WI38 (cell line): ENCODE data around the gene FPGS.

Experiments
- H3K4me3 ChIP-seq: 2 replicates; pipeline ENCODE4 v1.5.1; 2011; ENCODE audit warnings: low read depth, mild to moderate bottlenecking, control low read depth, low read length
- TF ChIP-seq, protein P1 (sequence below): IDR thresholded peaks from 2 replicates; pipeline ENCODE4 v1.5.1; 2012; ENCODE audit warnings: low read depth, mild to moderate bottlenecking, control low read depth, low read length

Gene FPGS

DNA sequence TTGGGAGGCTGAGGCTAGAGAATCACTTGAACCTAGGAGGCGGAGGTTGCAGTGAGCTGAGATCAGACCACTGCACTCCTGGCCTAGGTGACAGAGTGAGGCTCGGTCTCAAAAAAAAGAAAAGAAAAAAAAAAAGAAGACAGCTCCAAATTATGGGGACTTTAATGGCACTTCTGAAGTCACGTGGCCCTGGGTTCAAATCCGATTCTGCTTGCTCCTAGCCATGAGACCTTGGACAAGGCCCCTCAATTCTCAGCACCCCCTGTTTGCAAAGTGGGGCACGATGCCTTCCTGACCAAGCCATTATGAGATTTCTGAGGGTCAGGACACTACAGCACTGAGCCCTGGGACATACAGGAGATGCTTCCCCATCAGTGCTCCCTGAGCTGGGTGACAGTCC lies 52.8 kb downstream of the FPGS start:
- TF ChIP-seq, protein P1, sequence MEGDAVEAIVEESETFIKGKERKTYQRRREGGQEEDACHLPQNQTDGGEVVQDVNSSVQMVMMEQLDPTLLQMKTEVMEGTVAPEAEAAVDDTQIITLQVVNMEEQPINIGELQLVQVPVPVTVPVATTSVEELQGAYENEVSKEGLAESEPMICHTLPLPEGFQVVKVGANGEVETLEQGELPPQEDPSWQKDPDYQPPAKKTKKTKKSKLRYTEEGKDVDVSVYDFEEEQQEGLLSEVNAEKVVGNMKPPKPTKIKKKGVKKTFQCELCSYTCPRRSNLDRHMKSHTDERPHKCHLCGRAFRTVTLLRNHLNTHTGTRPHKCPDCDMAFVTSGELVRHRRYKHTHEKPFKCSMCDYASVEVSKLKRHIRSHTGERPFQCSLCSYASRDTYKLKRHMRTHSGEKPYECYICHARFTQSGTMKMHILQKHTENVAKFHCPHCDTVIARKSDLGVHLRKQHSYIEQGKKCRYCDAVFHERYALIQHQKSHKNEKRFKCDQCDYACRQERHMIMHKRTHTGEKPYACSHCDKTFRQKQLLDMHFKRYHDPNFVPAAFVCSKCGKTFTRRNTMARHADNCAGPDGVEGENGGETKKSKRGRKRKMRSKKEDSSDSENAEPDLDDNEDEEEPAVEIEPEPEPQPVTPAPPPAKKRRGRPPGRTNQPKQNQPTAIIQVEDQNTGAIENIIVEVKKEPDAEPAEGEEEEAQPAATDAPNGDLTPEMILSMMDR = no peak

DNA sequence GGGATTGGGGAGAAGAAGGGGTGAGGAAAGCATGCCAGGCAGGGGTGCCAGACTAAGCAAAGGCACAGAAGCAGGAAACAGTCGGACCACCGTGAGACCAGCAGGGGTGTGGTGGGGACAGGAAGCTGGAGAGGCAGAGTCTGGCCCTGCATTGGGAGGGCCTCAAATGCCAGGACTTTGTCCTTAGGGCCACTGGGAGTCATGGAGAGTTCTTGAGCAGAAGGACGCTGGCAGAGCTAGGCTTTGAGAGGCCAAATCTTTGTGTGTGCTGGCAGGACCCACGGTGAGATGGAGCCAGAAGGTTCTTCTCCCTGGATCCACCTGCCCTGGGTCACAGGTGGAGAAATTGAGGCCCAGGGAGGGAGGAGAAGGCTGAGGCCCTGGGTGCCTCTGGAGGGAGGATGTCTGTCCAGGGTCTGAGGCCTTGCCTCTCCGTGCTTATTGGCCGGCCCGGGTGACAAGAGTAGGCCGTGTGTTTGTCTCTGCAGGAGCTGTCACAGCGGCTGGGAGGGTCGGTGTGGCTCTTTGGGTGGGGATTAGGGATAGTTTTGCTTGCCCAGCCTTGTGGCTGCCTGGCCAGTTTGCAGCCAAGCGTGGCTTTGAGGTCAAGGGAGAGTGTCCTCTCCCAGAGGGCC lies 53.5 kb downstream of the FPGS start:
- no peak overlapping the region for H3K4me3 ChIP-seq
- TF ChIP-seq, protein P1 = no peak

More for the DNA sequence above, 52.8 kb downstream of the FPGS start:
- no peak overlapping the region for H3K4me3 ChIP-seq

DNA sequence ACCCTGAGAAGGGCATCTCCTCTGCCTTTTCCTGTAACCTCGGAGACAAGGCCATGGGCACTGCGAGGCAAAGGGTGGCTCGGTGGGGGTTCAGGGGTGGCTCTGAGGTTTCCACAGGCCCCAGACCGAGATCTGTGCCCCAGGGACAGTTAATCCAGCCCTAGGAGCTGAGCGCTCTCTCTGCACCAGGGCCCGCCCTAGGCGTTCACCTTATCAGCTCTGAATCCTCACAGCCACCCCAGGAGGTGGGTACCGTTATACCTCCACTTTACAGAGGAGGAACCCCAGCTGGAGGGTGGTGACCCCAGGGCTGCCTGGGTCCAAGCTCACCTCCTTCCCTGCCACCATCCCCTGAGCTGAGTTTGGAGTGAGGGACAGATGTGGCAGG lies 54.0 kb downstream of the FPGS start:
- no peak overlapping the region for H3K4me3 ChIP-seq
- TF ChIP-seq, protein P1 = no peak

DNA sequence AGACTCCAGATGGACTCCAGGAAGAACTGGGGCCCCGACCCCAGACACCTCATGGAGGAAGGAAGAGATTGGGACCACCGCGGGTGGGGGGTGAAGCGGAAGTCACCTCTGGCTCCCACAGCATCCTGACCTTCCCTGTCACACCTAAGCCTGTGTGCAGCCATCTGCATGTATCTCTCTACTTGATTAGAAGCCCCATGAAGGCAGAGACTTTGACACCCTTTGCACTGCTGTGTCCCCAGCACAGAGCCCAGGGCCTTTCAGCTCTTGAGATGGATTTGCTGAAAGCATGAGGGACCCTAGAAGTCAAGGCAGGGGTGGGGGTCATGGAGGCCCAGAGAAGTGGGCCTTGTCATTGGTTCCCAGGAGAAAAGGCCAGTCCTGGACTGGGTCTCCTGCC lies 54.6 kb downstream of the FPGS start:
- no peak overlapping the region for H3K4me3 ChIP-seq
- TF ChIP-seq, protein P1 = no peak

DNA sequence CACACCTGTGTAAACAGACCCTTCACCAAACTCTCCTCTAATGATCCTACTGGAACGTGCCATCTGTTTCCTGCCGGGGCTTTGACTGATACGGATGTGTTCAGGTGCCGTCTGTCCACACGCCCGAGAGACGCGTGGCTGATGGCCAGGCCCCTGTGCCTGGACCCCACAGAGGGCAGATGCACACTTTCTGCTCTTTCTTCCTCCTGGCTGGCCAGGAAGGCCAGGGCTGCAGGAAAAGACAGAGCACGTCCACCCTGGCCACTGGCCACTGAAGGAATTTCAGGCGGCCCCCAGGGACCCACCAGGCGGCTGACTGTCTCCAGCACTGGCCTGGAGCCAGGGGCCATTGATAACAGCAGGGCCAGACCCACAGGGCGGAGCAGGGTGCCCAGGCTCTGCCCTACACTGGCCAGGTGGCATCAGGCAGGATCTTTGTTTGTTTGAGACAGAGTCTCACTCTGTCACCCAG lies 55.4 kb downstream of the FPGS start:
- no peak overlapping the region for H3K4me3 ChIP-seq
- TF ChIP-seq, protein P1 = no peak

DNA sequence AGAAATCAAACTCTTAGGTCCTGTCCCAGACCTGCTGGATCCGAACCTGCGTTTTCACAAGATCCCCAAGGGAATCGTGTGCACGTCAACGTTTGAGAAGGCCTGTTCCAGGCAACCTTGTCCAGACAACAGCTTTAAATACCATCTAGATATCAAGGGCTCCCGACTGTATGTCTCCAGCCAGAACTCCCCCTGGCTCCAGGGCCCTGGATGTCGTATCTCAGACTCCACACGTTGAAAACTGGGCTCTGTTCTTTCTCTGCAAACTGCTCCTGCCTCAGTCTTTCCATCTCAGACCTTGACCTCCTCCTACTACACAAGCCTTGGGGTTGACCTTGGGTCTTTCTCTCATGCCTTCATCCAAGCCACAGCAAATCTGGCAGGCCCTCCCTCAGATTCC lies 57.6 kb downstream of the FPGS start:
- TF ChIP-seq, protein P1 = no peak
- H3K4me3 ChIP-seq = no peak overlapping the region

DNA sequence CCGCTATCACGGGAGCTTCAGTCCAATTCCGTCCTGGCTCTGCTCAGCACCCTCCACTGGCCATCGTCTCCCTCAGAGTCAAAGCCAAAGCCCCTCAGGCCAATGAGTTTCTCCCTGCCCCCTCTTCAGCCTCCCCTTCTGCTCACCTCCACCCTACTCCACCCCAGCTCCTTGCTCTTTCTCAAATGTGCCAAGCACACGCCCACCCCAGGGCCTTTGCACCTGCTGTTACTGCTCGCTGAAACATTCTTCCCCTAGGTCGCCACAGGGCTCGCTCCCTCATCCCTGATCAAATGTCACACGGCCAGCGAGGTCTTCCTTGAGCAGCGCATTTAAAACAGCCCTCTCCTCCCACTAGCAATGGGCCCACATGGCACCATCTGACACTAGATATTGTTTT lies 58.1 kb downstream of the FPGS start:
- TF ChIP-seq, protein P1 = no peak
- no peak overlapping the region for H3K4me3 ChIP-seq
